GM23338 (cell line): ENCODE data around the gene PCDH12. TPM values are rescaled to one million over a fixed set of nuclear protein-coding genes. Genes with fewer than 3 reads are reported as not detected.

ENCODE experiments used
- ATAC-seq: fragments of 200-7000 bp; cut with Tn5 transposase; 3 replicates; pipeline ENCODE4 v1.9.1; 2020
- DNase-seq: peaks from one replicate; pipeline ENCODE4 v3.0.0-alpha.2; 2015; ENCODE audit warnings: low spot score
- H2AFZ ChIP-seq: fragments of 200-600 bp; sonication (generic); 2 replicates; pipeline ENCODE4 v1.8.0; 2016; ENCODE audit warnings: antibody characterized with exemption, mild to moderate bottlenecking, moderate library complexity
- H3F3A ChIP-seq: fragments of 200-600 bp; sonication (generic); replicated peaks from 2 replicates; pipeline ENCODE4 v1.8.0; 2017; ENCODE audit warnings: antibody characterized with exemption, mixed run types, low read depth
- H3K27ac ChIP-seq: fragments of 200-600 bp; sonication (generic); 2 replicates; pipeline ENCODE4 v1.6.1; 2016; ENCODE audit warnings: low read depth
- H3K27me3 ChIP-seq: fragments of 200-600 bp; sonication (generic); 2 replicates; pipeline ENCODE4 v1.8.0; 2016; ENCODE audit warnings: mild to moderate bottlenecking, mixed run types, moderate library complexity; ENCODE audit not compliant: insufficient read depth
- H3K36me3 ChIP-seq: fragments of 200-600 bp; sonication (generic); 2 replicates; pipeline ENCODE4 v1.8.0; 2016; ENCODE audit warnings: mild to moderate bottlenecking; ENCODE audit not compliant: insufficient read depth
- H3K4me1 ChIP-seq: fragments of 200-600 bp; sonication (generic); 2 replicates; pipeline ENCODE4 v1.8.0; 2016; ENCODE audit warnings: mild to moderate bottlenecking, moderate library complexity; ENCODE audit not compliant: insufficient read depth
- H3K4me2 ChIP-seq: fragments of 200-600 bp; sonication (generic); 2 replicates; pipeline ENCODE4 v1.7.1; 2017; ENCODE audit warnings: mixed run types
- H3K4me3 ChIP-seq: fragments of 200-600 bp; sonication (generic); 2 replicates; pipeline ENCODE4 v1.6.1; 2016; ENCODE audit warnings: mixed run types
- H3K79me2 ChIP-seq: fragments of 200-600 bp; sonication (generic); replicated peaks from 2 replicates; pipeline ENCODE4 v1.8.0; 2017; ENCODE audit warnings: mild to moderate bottlenecking; ENCODE audit not compliant: insufficient read depth
- H3K9me2 ChIP-seq: fragments of 200-600 bp; sonication (generic); 2 replicates; pipeline ENCODE4 v1.8.0; 2017; ENCODE audit not compliant: insufficient read depth
- H4K20me1 ChIP-seq: fragments of 200-600 bp; sonication (generic); replicated peaks from 2 replicates; pipeline ENCODE4 v1.8.0; 2017; ENCODE audit warnings: mild to moderate bottlenecking; ENCODE audit not compliant: insufficient read depth
- H3K27ac Mint-ChIP-seq: 2 replicates; pipeline ENCODE4 v1.8.0; 2020; ENCODE audit warnings: inconsistent platforms, mild to moderate bottlenecking, moderate library complexity, mixed read lengths
- H3K27me3 Mint-ChIP-seq: 3 replicates; pipeline ENCODE4 v1.8.0; 2022; ENCODE audit warnings: low read depth, mild to moderate bottlenecking, moderate library complexity, mixed read lengths, inconsistent platforms; ENCODE audit not compliant: insufficient read depth, poor library complexity
- H3K36me3 Mint-ChIP-seq: 3 replicates; pipeline ENCODE4 v1.8.0; 2021; ENCODE audit warnings: low read depth, mild to moderate bottlenecking, inconsistent platforms, moderate library complexity, mixed read lengths
- H3K4me1 Mint-ChIP-seq: 3 replicates; pipeline ENCODE4 v1.8.0; 2020; ENCODE audit warnings: mild to moderate bottlenecking, inconsistent platforms, mixed read lengths
- H3K4me3 Mint-ChIP-seq: 3 replicates; pipeline ENCODE4 v1.8.0; 2021; ENCODE audit warnings: moderate library complexity, mild to moderate bottlenecking, inconsistent platforms, mixed read lengths
- H3K9me3 Mint-ChIP-seq: 3 replicates; pipeline ENCODE4 v1.8.0; 2020; ENCODE audit warnings: moderate library complexity, mild to moderate bottlenecking, inconsistent platforms, mixed read lengths
- EZH2 ChIP-seq: fragments of 200-600 bp; sonication (generic); IDR thresholded peaks from one replicate; pipeline ENCODE4 v1.8.0; 2017; ENCODE audit warnings: antibody characterized with exemption, mild to moderate bottlenecking, low read depth; ENCODE audit not compliant: unreplicated experiment
- NANOG ChIP-seq: IDR thresholded peaks from 2 replicates; pipeline ENCODE4 v1.6.1; 2016; ENCODE audit warnings: antibody characterized with exemption, borderline replicate concordance
- POLR2AphosphoS5 ChIP-seq: IDR thresholded peaks from 2 replicates; pipeline ENCODE4 v1.6.1; 2016; ENCODE audit warnings: antibody characterized with exemption, low read depth
- ZNF114 ChIP-seq: fragments of 250-450 bp; sonication (Bioruptor Pico); IDR thresholded peaks from 2 replicates; pipeline ENCODE4 v1.5.0; 2020; ENCODE audit warnings: mild to moderate bottlenecking, moderate library complexity
- ZNF331 ChIP-seq: fragments of 250-450 bp; sonication (Bioruptor Pico); IDR thresholded peaks from 2 replicates; pipeline ENCODE4 v1.5.0; 2020; ENCODE audit warnings: low read depth, mild to moderate bottlenecking, moderate library complexity
- polyA plus RNA-seq: library from polyadenylated mRNA; unstranded; fragments of >200 nt; fragmentation: Nextera tagmentation; extraction: Ambion mirVana; gene quantifications from 2 replicates; pipeline ENCODE4 v1.2.1, GENCODE V29; 2016
- total RNA-seq: library from RNA; depleted of rRNA; stranded (reverse); fragments of >200 nt; shearing (Covaris generic); gene quantifications from 2 replicates; pipeline ENCODE4 v1.2.3, GENCODE V29; 2014
- TF ChIP-seq, protein P1 (sequence below): fragments of 250-450 bp; sonication (Bioruptor Pico); IDR thresholded peaks from 2 replicates; pipeline ENCODE4 v1.5.0; 2020; ENCODE audit warnings: mild to moderate bottlenecking, moderate library complexity
- TF ChIP-seq, protein P2 (sequence below), 2 experiments: fragments of 200-600 bp in 1 of 2; sonication (generic) in 1 of 2; conservative IDR thresholded peaks; 2 replicates each; pipeline versions ENCODE4 v1.5.1 to v1.6.1; 2016 to 2017; ENCODE audit warnings: antibody characterized with exemption in 2 of 2, low read depth in 2 of 2, mild to moderate bottlenecking in 2 of 2, moderate library complexity in 1 of 2
- TF ChIP-seq, protein P3 (sequence below): IDR thresholded peaks from one replicate; pipeline ENCODE4 v1.6.1; 2018; ENCODE audit warnings: antibody characterized with exemption; ENCODE audit not compliant: unreplicated experiment

The PCDH12 gene
- total and polyA plus RNA-seq, 2 experiments from 2014 or later, result 0.14 to 0.29 TPM

DNA sequence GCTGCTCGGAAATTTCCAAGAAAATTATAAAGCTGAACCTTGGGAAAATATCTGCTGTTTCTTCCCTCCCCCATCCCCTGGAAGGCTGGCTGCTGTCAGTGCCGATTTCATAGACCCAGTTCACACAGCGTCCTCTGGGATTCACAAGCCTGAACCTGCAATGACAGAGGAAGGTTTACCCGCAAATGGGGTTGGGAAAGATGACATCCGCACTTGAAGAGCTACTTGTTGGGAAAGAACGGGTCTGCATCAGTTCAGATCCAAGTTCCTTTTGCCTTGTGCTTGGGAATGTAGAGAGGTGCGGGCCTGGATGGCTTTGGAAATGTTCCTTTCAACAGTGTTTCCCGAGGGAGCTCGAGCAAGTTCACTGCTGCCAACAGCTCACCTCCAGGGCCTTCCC lies 13.9 kb downstream of the PCDH12 start (continued):
- TF ChIP-seq, protein P1, sequence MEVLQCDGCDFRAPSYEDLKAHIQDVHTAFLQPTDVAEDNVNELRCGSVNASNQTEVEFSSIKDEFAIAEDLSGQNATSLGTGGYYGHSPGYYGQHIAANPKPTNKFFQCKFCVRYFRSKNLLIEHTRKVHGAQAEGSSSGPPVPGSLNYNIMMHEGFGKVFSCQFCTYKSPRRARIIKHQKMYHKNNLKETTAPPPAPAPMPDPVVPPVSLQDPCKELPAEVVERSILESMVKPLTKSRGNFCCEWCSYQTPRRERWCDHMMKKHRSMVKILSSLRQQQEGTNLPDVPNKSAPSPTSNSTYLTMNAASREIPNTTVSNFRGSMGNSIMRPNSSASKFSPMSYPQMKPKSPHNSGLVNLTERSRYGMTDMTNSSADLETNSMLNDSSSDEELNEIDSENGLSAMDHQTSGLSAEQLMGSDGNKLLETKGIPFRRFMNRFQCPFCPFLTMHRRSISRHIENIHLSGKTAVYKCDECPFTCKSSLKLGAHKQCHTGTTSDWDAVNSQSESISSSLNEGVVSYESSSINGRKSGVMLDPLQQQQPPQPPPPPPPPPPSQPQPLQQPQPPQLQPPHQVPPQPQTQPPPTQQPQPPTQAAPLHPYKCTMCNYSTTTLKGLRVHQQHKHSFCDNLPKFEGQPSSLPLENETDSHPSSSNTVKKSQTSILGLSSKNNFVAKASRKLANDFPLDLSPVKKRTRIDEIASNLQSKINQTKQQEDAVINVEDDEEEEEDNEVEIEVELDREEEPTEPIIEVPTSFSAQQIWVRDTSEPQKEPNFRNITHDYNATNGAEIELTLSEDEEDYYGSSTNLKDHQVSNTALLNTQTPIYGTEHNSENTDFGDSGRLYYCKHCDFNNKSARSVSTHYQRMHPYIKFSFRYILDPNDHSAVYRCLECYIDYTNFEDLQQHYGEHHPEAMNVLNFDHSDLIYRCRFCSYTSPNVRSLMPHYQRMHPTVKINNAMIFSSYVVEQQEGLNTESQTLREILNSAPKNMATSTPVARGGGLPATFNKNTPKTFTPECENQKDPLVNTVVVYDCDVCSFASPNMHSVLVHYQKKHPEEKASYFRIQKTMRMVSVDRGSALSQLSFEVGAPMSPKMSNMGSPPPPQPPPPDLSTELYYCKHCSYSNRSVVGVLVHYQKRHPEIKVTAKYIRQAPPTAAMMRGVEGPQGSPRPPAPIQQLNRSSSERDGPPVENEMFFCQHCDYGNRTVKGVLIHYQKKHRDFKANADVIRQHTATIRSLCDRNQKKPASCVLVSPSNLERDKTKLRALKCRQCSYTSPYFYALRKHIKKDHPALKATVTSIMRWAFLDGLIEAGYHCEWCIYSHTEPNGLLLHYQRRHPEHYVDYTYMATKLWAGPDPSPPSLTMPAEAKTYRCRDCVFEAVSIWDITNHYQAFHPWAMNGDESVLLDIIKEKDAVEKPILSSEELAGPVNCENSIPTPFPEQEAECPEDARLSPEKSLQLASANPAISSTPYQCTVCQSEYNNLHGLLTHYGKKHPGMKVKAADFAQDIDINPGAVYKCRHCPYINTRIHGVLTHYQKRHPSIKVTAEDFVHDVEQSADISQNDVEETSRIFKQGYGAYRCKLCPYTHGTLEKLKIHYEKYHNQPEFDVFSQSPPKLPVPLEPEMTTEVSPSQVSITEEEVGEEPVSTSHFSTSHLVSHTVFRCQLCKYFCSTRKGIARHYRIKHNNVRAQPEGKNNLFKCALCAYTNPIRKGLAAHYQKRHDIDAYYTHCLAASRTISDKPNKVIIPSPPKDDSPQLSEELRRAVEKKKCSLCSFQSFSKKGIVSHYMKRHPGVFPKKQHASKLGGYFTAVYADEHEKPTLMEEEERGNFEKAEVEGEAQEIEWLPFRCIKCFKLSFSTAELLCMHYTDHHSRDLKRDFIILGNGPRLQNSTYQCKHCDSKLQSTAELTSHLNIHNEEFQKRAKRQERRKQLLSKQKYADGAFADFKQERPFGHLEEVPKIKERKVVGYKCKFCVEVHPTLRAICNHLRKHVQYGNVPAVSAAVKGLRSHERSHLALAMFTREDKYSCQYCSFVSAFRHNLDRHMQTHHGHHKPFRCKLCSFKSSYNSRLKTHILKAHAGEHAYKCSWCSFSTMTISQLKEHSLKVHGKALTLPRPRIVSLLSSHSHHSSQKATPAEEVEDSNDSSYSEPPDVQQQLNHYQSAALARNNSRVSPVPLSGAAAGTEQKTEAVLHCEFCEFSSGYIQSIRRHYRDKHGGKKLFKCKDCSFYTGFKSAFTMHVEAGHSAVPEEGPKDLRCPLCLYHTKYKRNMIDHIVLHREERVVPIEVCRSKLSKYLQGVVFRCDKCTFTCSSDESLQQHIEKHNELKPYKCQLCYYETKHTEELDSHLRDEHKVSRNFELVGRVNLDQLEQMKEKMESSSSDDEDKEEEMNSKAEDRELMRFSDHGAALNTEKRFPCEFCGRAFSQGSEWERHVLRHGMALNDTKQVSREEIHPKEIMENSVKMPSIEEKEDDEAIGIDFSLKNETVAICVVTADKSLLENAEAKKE, result no peak
- TF ChIP-seq, protein P2, sequence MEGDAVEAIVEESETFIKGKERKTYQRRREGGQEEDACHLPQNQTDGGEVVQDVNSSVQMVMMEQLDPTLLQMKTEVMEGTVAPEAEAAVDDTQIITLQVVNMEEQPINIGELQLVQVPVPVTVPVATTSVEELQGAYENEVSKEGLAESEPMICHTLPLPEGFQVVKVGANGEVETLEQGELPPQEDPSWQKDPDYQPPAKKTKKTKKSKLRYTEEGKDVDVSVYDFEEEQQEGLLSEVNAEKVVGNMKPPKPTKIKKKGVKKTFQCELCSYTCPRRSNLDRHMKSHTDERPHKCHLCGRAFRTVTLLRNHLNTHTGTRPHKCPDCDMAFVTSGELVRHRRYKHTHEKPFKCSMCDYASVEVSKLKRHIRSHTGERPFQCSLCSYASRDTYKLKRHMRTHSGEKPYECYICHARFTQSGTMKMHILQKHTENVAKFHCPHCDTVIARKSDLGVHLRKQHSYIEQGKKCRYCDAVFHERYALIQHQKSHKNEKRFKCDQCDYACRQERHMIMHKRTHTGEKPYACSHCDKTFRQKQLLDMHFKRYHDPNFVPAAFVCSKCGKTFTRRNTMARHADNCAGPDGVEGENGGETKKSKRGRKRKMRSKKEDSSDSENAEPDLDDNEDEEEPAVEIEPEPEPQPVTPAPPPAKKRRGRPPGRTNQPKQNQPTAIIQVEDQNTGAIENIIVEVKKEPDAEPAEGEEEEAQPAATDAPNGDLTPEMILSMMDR (conservative IDR thresholded peaks at IDR 0.05; ENCODE audit: low read depth in 2 of 2), result no peak
- no peak for TF ChIP-seq EZH2

DNA sequence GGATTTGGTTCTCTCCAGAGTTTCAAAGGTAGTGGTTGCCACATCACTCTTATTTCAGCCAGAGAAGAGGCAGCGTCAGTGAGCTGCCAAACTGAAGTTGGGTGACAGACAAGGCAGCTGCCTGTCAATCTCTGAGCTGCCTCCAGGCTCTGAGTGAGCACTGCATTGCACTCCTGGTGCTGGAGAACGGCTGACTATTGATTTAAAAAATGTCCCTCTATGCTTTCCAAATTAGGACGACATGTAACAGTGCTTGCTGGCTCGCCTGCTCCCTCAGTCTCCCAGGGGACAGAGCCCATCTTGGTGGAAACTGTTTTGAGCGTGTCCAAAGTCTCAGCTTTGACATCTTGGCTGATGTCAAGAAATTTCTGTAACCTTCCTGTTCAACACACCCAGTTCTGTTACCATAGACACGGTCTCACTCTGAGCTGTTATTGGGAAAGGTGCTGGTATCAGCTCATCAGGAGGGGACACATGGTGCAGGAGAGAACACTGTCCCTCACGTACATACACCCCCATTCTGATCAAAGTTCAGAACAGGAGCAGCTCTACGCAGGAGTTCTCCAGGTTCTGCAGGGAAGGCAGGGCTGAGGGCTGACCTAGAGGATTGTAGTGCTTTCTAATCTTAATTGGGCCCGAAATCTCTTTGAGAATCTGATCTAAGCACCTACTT lies 15.7 kb downstream of the PCDH12 start:
- H3K36me3 ChIP-seq, result peaks cover 15% of the 10 kb centered on the region; the same call in 1 of the 2 replicates
- no peak overlapping the region for H3K4me3 ChIP-seq
- H3K9me3 Mint-ChIP-seq, result no peaks in the 10 kb centered on the region
- H3K79me2 ChIP-seq, result no peaks in the 10 kb centered on the region
- H3K36me3 Mint-ChIP-seq, result peaks cover 24% of the 10 kb centered on the region; the same call in 2 of the 3 replicates
- H3K9me2 ChIP-seq, result no peaks in the 10 kb centered on the region
- peaks cover 7% of the 10 kb centered on the region; the same call in 1 of the 2 replicates for H3K4me1 ChIP-seq
- TF ChIP-seq NANOG (no peak), EZH2 (no peak), POLR2AphosphoS5 (no peak), ZNF331 (no peak), ZNF114 (CRISPR knock-in tag) (no peak)
- TF ChIP-seq, protein P3, sequence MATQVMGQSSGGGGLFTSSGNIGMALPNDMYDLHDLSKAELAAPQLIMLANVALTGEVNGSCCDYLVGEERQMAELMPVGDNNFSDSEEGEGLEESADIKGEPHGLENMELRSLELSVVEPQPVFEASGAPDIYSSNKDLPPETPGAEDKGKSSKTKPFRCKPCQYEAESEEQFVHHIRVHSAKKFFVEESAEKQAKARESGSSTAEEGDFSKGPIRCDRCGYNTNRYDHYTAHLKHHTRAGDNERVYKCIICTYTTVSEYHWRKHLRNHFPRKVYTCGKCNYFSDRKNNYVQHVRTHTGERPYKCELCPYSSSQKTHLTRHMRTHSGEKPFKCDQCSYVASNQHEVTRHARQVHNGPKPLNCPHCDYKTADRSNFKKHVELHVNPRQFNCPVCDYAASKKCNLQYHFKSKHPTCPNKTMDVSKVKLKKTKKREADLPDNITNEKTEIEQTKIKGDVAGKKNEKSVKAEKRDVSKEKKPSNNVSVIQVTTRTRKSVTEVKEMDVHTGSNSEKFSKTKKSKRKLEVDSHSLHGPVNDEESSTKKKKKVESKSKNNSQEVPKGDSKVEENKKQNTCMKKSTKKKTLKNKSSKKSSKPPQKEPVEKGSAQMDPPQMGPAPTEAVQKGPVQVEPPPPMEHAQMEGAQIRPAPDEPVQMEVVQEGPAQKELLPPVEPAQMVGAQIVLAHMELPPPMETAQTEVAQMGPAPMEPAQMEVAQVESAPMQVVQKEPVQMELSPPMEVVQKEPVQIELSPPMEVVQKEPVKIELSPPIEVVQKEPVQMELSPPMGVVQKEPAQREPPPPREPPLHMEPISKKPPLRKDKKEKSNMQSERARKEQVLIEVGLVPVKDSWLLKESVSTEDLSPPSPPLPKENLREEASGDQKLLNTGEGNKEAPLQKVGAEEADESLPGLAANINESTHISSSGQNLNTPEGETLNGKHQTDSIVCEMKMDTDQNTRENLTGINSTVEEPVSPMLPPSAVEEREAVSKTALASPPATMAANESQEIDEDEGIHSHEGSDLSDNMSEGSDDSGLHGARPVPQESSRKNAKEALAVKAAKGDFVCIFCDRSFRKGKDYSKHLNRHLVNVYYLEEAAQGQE, result no peak
- H3K27ac ChIP-seq, result no peak overlapping the region
- H3K27ac Mint-ChIP-seq, result no peak overlapping the region
- H3K4me1 Mint-ChIP-seq, result peaks cover 21% of the 10 kb centered on the region
- DNase-seq (no peak), ATAC-seq (no peak)
- H3K27me3 Mint-ChIP-seq, result peaks cover 4% of the 10 kb centered on the region
- H3K4me2 ChIP-seq, result no peak overlapping the region
- no peak overlapping the region for H3K4me3 Mint-ChIP-seq
- no peaks in the 10 kb centered on the region for H3K27me3 ChIP-seq
- H3F3A ChIP-seq, result peaks cover 10% of the 10 kb centered on the region; the same call in 1 of the 2 replicates
- H2AFZ ChIP-seq, result no peak overlapping the region
- no peaks in the 10 kb centered on the region for H4K20me1 ChIP-seq
